Gastrocnemius medialis (tissue), 4 donors: ENCODE measurements around the gene SULT1C2. TPM values are rescaled to one million over a fixed set of nuclear protein-coding genes. Genes with fewer than 3 reads are reported as not detected.

Experiments
- ATAC-seq, 2 donors: fragments of 150-250 bp; one replicate each; pipeline ENCODE4 v1.9.1; 2016
- DNase-seq, 2 donors: peaks; one replicate each; pipeline ENCODE4 v3.0.0-alpha.2; 2019
- H3K27ac ChIP-seq, 4 donors: fragments of 200-600 bp; sonication (generic); 1 replicate in 1 of 4; 2 replicates in 3 of 4; pipeline ENCODE4 v1.5.1; 2016 to 2018; ENCODE audit warnings: mild to moderate bottlenecking in 2 of 4, moderate library complexity in 1 of 4
- H3K27me3 ChIP-seq, 3 donors: fragments of 200-600 bp; sonication (generic) in 2 of 3; 1 replicate in 1 of 3; 2 replicates in 2 of 3; pipeline versions ENCODE4 v1.5.1 to v1.6.0; 2016 to 2019; ENCODE audit warnings: mild to moderate bottlenecking in 1 of 3, moderate library complexity in 1 of 3
- H3K36me3 ChIP-seq, 2 donors: fragments of 200-600 bp; sonication (generic) in 1 of 2; one replicate each; pipeline ENCODE4 v1.5.1; 2017 to 2018
- H3K4me1 ChIP-seq, 2 donors: fragments of 200-600 bp; sonication (generic) in 1 of 2; one replicate each; pipeline ENCODE4 v1.5.1; 2016 to 2017; ENCODE audit warnings: mild to moderate bottlenecking in 2 of 2
- H3K4me3 ChIP-seq, 4 donors: fragments of 200-600 bp; sonication (generic) in 3 of 4; 1 replicate in 1 of 4; 2 replicates in 3 of 4; pipeline ENCODE4 v1.5.1; 2016 to 2019; ENCODE audit warnings: mild to moderate bottlenecking in 2 of 4
- H3K9me3 ChIP-seq, 3 donors: fragments of 200-600 bp; sonication (generic) in 2 of 3; 1 replicate in 1 of 3; 2 replicates in 2 of 3; pipeline ENCODE4 v1.5.1; 2016 to 2019
- POLR2A ChIP-seq, 2 donors: fragments of 450-650 bp; IDR thresholded peaks; one replicate each; pipeline ENCODE4 v1.6.1; 2017; ENCODE audit warnings: antibody characterized with exemption in 2 of 2, mild to moderate bottlenecking in 2 of 2, moderate library complexity in 2 of 2
- in situ Hi-C, 4 donors: fragments of 200-750 bp; cut with MboI; loops; one replicate each; pipeline versions ENCODE4 v1.15.0 to v1.8.0; 2017; ENCODE audit warnings: low sequenced_read_pairs in 4 of 4
- intact Hi-C: fragments of 100-400 bp; cut with DNase I; formaldehyde crosslinking; loops from one replicate; pipeline ENCODE4 v1.15.1; 2023; ENCODE audit warnings: low total_unique reads
- total RNA-seq, 4 donors: library from RNA; depleted of rRNA; stranded (reverse); fragments of >200 nt; gene quantifications; one replicate each; pipeline versions ENCODE4 v1.1.0 to v1.2.3, GENCODE V29; 2016
- TF ChIP-seq, protein P1 (sequence below), 5 experiments: fragments of 450-650 bp in 3 of 5; fragments of 200-600 bp in 2 of 5; sonication (generic) in 2 of 5; IDR thresholded peaks in 4 of 5; conservative IDR thresholded peaks in 1 of 5; 1 replicate in 4 of 5; 2 replicates in 1 of 5; pipeline ENCODE4 v1.5.1; 2016 to 2019; ENCODE audit warnings: antibody characterized with exemption in 5 of 5, mild to moderate bottlenecking in 3 of 5, moderate library complexity in 3 of 5

The SULT1C2 gene
- total RNA-seq, 4 donors from 2014 or later, result 0.10 to 3.2 TPM; not detected in 2

DNA sequence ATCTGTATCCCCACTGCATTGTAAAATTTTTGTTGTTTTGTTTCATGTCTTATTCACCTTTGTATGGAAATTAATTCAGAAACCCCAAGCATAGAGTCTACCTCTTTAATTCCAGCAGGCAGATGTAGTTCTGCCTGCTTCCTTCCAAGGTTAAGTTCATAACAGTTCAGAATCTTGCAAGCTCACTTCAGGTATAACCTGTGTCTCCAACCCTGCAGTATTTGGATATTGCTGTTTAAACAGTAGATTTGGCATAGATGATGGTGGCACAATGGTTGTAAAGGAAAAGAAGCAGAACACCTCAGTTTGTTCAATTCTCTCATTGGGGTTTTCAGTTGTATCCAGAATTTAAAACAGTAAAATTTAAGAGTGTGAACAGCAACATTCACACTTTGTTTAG is 21.2 kb downstream of the SULT1C2 start:
- intact Hi-C loops, result no loop called here
- Histone ChIP-seq H3K36me3 (no peaks in the 10 kb centered on the region), H3K27ac (no peak overlapping the region), H3K4me1 (no peaks in the 10 kb centered on the region), H3K4me3 (no peak overlapping the region), H3K9me3 (no peaks in the 10 kb centered on the region), H3K27me3 (no peaks in the 10 kb centered on the region)
- DNase-seq (no peak), ATAC-seq (no peak)
- TF ChIP-seq POLR2A (IDR thresholded peaks at IDR 0.05), result no peak
- TF ChIP-seq, protein P1, sequence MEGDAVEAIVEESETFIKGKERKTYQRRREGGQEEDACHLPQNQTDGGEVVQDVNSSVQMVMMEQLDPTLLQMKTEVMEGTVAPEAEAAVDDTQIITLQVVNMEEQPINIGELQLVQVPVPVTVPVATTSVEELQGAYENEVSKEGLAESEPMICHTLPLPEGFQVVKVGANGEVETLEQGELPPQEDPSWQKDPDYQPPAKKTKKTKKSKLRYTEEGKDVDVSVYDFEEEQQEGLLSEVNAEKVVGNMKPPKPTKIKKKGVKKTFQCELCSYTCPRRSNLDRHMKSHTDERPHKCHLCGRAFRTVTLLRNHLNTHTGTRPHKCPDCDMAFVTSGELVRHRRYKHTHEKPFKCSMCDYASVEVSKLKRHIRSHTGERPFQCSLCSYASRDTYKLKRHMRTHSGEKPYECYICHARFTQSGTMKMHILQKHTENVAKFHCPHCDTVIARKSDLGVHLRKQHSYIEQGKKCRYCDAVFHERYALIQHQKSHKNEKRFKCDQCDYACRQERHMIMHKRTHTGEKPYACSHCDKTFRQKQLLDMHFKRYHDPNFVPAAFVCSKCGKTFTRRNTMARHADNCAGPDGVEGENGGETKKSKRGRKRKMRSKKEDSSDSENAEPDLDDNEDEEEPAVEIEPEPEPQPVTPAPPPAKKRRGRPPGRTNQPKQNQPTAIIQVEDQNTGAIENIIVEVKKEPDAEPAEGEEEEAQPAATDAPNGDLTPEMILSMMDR (IDR thresholded peaks at IDR 0.05 in 4 of 5, conservative IDR thresholded peaks at IDR 0.05 in 1 of 5), result no peak
- in situ Hi-C loops, result no loop called here

DNA sequence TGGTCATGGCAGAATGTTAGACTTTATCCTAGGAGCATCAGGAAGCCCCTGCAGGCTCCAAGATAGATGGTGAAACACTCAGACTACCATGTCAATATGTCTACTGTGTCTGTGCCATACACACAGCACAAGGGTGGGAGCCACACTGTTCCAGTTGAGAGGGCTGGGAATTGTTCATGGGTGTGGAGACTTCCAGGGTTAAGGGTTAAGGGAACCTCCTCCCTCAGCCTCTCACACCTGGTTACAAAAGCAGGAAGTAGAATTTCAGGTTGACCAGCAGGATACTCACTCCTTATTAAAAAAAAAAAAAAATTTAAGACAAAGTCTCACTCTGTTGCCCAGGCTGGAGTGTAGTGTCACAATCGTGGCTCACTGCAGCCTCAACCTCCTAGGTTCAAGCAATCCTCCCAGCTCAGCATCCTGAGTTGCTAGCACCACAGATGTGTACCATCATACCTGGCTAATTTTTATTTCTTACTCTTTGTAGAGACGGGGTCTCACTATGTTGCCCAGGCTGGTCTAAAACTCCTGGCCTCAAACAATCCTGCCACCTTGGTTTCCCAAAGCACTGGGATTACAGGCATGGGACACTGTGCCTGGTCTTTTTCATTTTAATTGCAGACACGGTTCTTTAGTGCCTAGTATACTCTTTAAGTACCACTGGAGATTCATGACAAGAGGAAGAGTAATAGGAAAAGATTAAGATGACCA is 26.0 kb downstream of the SULT1C2 start:
- in situ Hi-C loops (no loop called here), intact Hi-C loops (no loop called here)
- no peaks in the 10 kb centered on the region for H3K27me3 ChIP-seq
- H3K4me1 ChIP-seq, result no peaks in the 10 kb centered on the region
- no peaks in the 10 kb centered on the region for H3K36me3 ChIP-seq
- ATAC-seq (no peak), DNase-seq (no peak)
- H3K27ac ChIP-seq, result no peak overlapping the region
- TF ChIP-seq POLR2A (IDR thresholded peaks at IDR 0.05), result no peak
- TF ChIP-seq, protein P1 (IDR thresholded peaks at IDR 0.05 in 4 of 5, conservative IDR thresholded peaks at IDR 0.05 in 1 of 5), result no peak
- H3K9me3 ChIP-seq, result no peaks in the 10 kb centered on the region
- H3K4me3 ChIP-seq, result no peak overlapping the region

DNA sequence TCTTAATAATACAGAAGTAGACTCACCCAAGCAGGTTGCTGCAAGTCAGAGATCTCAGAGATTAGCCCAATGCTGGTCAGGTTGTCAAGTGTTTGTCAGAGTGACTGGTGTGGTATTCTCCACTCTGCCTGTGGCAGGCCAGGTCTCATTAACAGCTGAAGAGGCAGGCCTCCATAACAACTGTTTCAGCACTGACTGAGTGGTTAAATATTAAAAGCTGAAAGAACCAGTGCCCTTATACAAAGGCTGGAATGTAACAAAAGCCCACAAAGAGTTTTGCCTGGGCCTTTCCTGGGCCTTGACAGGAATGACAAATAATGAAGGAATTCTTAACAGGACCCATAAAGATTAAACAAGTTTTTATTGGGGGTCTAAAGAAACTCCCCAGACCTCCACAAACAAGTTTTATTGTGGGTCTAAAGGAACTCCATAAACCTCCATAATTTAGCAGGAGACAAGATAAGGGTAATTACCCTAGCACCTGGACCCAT is 26.8 kb downstream of the SULT1C2 start:
- no peak overlapping the region for H3K4me3 ChIP-seq
- ATAC-seq (no peak), DNase-seq (no peak)
- no peak overlapping the region for H3K27ac ChIP-seq
- H3K9me3 ChIP-seq, result no peaks in the 10 kb centered on the region
- H3K27me3 ChIP-seq, result no peaks in the 10 kb centered on the region
- no peaks in the 10 kb centered on the region for H3K36me3 ChIP-seq
- in situ Hi-C loops, result no loop called here
- no peak for TF ChIP-seq POLR2A (IDR thresholded peaks at IDR 0.05)
- TF ChIP-seq, protein P1 (IDR thresholded peaks at IDR 0.05 in 4 of 5, conservative IDR thresholded peaks at IDR 0.05 in 1 of 5), result no peak
- intact Hi-C loops, result no loop called here
- H3K4me1 ChIP-seq, result no peaks in the 10 kb centered on the region

DNA sequence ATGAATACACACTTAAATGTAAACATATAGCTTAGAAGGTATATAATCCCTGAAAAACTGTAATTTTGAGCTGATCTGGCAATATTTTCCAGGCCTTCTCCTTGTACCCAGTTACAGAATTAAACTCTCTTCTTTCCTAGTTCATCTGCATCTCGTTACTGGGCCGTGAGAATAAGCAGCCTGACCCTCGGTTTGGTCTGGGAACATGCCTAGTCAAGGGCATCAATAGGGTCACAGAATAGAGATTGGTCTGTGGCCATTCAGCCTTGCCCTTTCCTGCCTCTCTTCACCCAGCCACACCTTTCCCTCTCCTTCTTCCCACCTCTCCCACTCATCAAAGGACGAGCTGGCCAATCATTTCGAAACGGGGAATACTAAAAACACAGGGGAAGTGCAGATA is 27.3 kb downstream of the SULT1C2 start:
- in situ Hi-C loops, result no loop called here
- Histone ChIP-seq H3K27ac (no peak overlapping the region), H3K4me1 (no peaks in the 10 kb centered on the region), H3K27me3 (no peaks in the 10 kb centered on the region), H3K36me3 (no peaks in the 10 kb centered on the region), H3K9me3 (no peaks in the 10 kb centered on the region), H3K4me3 (no peak overlapping the region)
- DNase-seq, result no peak
- intact Hi-C loops, result no loop called here
- TF ChIP-seq, protein P1 (IDR thresholded peaks at IDR 0.05 in 4 of 5, conservative IDR thresholded peaks at IDR 0.05 in 1 of 5), result no peak
- TF ChIP-seq POLR2A (IDR thresholded peaks at IDR 0.05), result no peak
- ATAC-seq, result no peak
